Stimulated activated effector memory CD8-positive, alpha-beta T cell treated with anti-CD3 and anti-CD28 coated beads, Interleukin-12 subunit alpha, Interleukin-12 subunit beta, amount 100 ng/mL, for 72 hours (primary cell): ENCODE data around the gene ECT2L.

Experiments
- ATAC-seq: fragments of 150-1000 bp; cut with Tn5 transposase; 2 replicates; pipeline ENCODE4 v1.10.0; 2021
- DNase-seq, 2 donors: peaks; one replicate each; pipeline ENCODE4 v3.0.0; 2021 to 2022; ENCODE audit warnings: low spot score in 2 of 2
- H3K27ac Mint-ChIP-seq: one replicate; pipeline ENCODE4 v1.8.0; 2022; ENCODE audit warnings: mild to moderate bottlenecking, mixed read lengths
- H3K36me3 Mint-ChIP-seq: one replicate; pipeline ENCODE4 v1.8.0; 2022; ENCODE audit warnings: mild to moderate bottlenecking, mixed read lengths
- H3K4me1 Mint-ChIP-seq: one replicate; pipeline ENCODE4 v1.8.0; 2022; ENCODE audit warnings: mixed read lengths
- H3K4me3 Mint-ChIP-seq: one replicate; pipeline ENCODE4 v1.8.0; 2022; ENCODE audit warnings: mild to moderate bottlenecking, mixed read lengths
- H3K9me3 Mint-ChIP-seq: one replicate; pipeline ENCODE4 v1.8.0; 2022; ENCODE audit warnings: mixed read lengths

ECT2L gene

DNA sequence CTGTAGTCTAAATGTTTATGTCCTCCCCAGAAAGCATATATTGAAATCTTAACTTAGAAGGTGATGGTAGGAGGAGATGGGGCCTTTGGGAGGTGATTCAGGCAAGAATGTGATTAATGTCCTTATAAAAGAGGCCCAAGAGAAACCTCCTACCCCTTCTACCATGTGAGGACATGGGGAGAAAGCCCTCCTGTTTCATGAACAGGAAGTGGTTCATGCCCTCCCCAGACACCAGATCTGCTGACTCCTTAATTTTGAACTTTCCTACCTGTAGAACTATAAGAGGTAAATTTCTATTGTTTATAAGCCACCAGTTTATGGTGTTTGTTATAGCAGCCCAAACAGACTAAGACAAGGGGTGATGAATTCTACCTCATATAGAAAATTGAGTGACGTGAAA, 8.7 kb upstream of the ECT2L start:
- Mint-ChIP-seq H3K9me3 (no peaks in the 10 kb centered on the region), H3K4me1 (no peaks in the 10 kb centered on the region), H3K27ac (peak overlapping the region; percentile 73), H3K4me3 (no peak overlapping the region), H3K36me3 (peaks cover 81% of the 10 kb centered on the region)
- DNase-seq (no peak), ATAC-seq (peak; percentile 55)

DNA sequence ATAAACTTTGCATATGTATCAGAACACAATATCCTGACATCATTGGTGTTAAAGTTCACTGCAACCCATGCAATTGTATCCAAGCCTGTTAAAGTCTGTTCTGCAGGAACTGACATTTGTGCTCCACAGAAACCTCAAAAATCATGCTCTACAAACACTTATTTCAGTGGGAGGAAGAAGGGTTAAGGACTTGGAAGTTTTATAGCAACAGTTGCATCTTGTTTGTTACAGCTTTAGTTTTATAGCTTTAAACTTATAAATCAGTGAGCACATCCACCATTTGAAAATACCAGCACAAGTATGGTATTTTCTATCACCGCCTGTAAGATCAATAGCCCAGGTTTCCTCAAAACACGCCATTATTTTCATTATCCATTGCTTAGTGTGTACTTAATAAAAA, 884 bp downstream of the ECT2L start:
- H3K27ac Mint-ChIP-seq, result no peak overlapping the region
- H3K9me3 Mint-ChIP-seq, result no peaks in the 10 kb centered on the region
- no peak for ATAC-seq
- H3K4me1 Mint-ChIP-seq, result no peaks in the 10 kb centered on the region
- DNase-seq, result no peak
- H3K36me3 Mint-ChIP-seq, result peaks cover 18% of the 10 kb centered on the region
- no peak overlapping the region for H3K4me3 Mint-ChIP-seq

DNA sequence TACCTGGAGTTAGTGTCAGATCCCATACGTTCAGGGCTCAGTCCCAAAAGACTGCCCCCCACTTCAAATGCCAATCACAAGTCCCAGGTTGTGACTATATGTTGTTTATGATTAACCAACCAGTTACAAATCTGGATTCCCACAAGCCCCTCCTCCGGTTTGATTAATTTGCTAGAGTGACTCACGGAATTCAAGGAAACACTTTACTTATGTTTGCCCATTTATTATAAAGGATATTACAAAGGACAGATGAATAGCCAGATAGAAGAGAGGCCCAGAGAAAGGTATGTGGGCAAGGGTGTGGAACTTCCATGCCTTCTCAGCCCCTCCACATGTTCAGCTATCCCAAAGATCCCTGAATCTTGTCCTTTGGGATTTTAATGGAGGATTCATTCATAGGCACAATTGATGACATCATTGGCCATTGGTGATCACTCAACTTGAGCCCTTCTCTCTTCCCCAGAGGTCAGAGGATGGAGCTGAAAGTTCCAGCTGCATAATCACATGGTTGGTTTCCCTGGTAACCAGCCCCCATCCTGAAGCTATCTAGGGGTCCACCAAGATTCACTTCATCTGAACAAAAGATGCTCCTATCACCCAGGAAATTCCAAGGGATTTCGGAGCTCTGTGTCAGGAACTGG, 2.0 kb downstream of the ECT2L start:
- H3K9me3 Mint-ChIP-seq, result no peaks in the 10 kb centered on the region
- H3K27ac Mint-ChIP-seq, result no peak overlapping the region
- H3K4me3 Mint-ChIP-seq, result no peak overlapping the region
- no peaks in the 10 kb centered on the region for H3K4me1 Mint-ChIP-seq
- DNase-seq (no peak), ATAC-seq (no peak)
- peaks cover 7% of the 10 kb centered on the region for H3K36me3 Mint-ChIP-seq

DNA sequence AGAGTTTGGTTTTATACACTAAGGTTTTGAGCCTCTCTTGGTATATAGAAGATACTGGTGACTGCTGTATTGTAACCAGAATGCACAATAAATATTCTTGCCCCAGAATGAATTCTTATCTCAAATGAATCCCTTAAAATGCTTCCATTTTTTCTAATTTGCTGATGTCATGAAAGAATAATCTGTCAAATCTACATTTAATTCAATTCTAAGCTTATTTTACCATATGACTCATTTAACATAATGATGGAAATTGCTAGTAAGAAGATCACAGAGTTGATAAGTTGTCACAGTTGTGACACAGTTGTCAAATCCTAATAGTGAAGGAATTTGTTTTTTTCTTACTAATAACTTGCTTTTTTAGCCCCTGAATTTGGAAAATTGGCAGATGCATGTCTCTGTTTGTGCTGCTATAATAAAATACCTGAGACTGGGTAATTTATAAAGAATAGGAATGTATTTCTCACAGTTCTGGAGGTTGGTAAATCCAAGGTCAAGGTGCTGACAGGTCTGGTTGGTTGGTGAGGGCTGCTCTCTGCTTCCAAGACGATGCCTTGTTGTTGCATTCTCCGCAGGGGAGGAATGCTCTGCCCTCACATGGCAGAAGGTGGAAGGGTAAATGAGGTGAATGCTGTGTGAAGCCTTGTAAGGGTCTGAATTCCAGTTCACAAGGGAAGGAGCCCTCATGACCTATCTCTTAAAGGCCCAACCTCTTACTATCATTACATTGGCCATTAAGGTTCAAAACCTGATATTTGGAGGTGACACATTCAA, 4.7 kb downstream of the ECT2L start:
- Mint-ChIP-seq H3K4me1 (no peaks in the 10 kb centered on the region), H3K27ac (no peak overlapping the region), H3K4me3 (no peak overlapping the region), H3K9me3 (no peaks in the 10 kb centered on the region), H3K36me3 (no peaks in the 10 kb centered on the region)
- DNase-seq, result no peak
- ATAC-seq, result no peak

DNA sequence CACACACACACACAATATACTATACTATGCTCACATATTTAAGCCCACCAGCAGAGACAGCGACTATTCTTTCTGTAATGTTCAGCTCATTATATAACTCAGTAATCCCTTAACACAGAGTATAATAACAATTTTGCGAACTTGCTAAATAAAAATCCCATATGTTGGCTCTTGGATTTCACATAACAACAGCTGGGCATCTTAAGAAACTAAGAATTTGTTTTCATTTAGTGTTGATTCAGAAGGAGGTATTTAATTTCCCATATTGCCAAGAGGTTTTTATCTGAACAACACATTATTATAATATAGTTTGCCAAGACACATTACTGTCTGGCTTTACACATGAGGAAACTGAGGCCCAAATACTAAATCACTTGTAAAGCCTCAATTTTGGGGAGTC, 7.4 kb downstream of the ECT2L start:
- no peak overlapping the region for H3K4me3 Mint-ChIP-seq
- no peak overlapping the region for H3K27ac Mint-ChIP-seq
- H3K9me3 Mint-ChIP-seq, result no peaks in the 10 kb centered on the region
- ATAC-seq (no peak), DNase-seq (no peak)
- no peaks in the 10 kb centered on the region for H3K36me3 Mint-ChIP-seq
- H3K4me1 Mint-ChIP-seq, result no peaks in the 10 kb centered on the region

DNA sequence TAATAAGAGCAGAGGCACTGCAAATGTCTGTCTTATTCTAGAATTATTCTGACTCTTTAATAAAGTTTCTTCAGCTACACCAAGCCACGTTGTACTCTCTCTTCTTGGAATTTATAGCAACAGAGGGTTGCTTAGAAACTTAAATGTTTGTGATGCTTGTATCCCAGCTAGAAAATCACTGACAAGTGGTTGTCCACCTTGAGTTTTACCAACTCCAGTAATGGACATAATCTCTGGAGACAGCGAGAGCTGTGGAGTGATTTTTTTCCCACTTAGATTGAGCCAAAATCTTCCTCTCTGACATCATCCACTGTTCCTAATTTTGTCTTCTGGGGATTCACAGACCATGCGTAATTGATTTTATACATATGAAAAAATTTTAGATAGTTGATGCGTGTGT, 8.0 kb downstream of the ECT2L start:
- no peaks in the 10 kb centered on the region for H3K9me3 Mint-ChIP-seq

DNA sequence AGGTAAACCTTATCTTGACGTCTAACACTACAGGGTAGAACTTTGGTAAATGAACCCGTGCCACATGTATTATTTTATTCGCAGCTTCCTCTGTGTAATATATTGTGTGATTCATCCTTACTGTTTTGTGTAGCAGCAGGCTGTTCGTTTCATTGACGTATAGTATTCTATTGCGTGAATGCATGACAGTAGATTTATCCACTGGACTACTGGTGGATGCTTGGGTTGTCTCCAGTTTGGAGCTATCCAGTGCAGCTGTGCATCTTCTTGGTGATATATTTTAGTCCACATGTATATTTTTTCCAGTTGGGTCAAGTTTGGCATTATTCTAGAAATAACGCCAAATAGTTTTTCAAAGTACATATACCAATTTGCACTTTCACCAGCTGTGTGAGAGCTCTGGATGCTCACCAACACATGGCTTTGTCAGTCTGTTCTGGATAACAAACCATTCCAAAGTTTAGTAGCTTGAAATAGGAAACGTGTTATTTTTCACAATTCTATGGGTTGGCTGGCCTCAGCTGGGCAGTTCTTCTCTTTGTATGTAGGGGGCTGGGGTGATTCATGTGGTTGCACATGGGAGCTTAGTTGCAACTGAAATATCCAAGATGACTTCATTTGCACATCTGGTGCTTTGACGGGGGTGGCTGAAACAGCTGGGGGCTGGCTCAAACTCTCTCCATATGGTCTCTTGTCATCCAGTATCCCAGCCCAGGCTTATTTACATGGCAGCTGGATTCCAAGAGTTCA, 9.3 kb downstream of the ECT2L start:
- Mint-ChIP-seq H3K27ac (no peak overlapping the region), H3K4me1 (no peaks in the 10 kb centered on the region), H3K4me3 (no peak overlapping the region), H3K36me3 (no peaks in the 10 kb centered on the region), H3K9me3 (no peaks in the 10 kb centered on the region)
- ATAC-seq (no peak), DNase-seq (no peak)

More for the DNA sequence above, 8.0 kb downstream of the ECT2L start:
- Mint-ChIP-seq H3K36me3 (no peaks in the 10 kb centered on the region), H3K4me3 (no peak overlapping the region), H3K4me1 (no peaks in the 10 kb centered on the region), H3K27ac (no peak overlapping the region)
- ATAC-seq (no peak), DNase-seq (no peak)

DNA sequence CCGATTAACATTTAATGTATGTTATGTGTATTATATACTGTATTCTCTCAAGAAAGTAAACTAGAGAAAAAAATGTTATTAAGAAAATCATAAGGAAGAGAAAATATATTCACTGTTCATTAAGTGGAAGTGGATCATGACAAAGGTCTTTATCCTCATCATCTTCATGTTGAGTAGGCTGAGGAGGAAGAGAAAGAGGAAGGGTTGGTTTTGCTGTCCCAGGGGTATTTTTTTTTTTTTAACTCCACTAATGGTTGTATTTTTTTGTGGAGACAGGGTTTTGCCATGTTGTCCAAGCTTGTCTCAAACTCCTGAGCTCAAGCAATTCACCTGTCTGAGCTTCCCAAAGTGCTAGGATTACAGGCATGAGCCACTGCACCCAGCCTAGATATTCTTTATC, 11.0 kb downstream of the ECT2L start:
- ATAC-seq, result no peak

DNA sequence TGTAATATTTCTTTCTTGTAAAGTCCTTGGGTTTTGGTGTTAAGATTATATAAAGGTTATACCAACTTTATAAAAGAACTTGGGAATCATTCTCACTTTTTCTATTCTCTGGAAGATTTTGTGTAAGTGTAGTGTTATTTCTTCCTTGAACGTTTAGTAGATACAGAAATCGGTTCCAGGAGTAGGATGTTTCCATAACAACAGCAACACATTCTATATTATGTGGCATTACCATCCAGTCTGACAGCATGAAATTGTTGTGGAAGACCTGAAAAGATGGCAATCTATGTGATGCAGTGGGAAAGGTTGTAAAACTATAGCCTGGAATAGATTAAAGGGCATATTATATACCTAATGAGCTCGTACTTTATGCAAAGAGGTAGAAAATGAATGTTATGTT, 13.8 kb downstream of the ECT2L start:
- ATAC-seq (no peak), DNase-seq (no peak)
- Mint-ChIP-seq H3K4me1 (no peaks in the 10 kb centered on the region), H3K9me3 (no peaks in the 10 kb centered on the region), H3K36me3 (no peaks in the 10 kb centered on the region), H3K27ac (no peak overlapping the region), H3K4me3 (no peak overlapping the region)

More for the DNA sequence above, 11.0 kb downstream of the ECT2L start:
- no peak overlapping the region for H3K4me3 Mint-ChIP-seq
- H3K27ac Mint-ChIP-seq, result no peak overlapping the region
- DNase-seq, result no peak
- H3K9me3 Mint-ChIP-seq, result no peaks in the 10 kb centered on the region
- H3K4me1 Mint-ChIP-seq, result no peaks in the 10 kb centered on the region
- no peaks in the 10 kb centered on the region for H3K36me3 Mint-ChIP-seq

DNA sequence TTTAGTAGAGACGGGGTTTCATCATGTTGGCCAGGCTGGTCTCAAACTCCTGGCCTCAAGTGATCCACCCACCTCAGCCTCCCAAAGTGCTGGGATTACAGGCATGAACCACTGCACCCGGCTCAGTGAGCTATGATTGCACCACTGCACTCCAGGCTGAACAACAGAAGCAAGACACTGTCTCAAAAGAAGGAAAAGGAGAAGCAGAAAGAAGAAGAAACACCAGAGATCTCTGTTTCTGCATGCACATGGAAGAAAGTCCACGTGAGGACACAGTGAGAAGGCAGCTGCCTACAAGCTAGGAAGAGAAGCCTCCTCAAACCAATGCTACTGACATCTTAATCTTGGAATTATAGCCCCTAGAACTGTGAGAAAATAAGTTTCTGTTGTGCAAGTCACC, 16.0 kb downstream of the ECT2L start:
- no peak overlapping the region for H3K27ac Mint-ChIP-seq
- DNase-seq, result no peak
- H3K4me3 Mint-ChIP-seq, result no peak overlapping the region
- H3K9me3 Mint-ChIP-seq, result no peaks in the 10 kb centered on the region
- H3K36me3 Mint-ChIP-seq, result no peaks in the 10 kb centered on the region
- no peak for ATAC-seq
- H3K4me1 Mint-ChIP-seq, result no peaks in the 10 kb centered on the region

DNA sequence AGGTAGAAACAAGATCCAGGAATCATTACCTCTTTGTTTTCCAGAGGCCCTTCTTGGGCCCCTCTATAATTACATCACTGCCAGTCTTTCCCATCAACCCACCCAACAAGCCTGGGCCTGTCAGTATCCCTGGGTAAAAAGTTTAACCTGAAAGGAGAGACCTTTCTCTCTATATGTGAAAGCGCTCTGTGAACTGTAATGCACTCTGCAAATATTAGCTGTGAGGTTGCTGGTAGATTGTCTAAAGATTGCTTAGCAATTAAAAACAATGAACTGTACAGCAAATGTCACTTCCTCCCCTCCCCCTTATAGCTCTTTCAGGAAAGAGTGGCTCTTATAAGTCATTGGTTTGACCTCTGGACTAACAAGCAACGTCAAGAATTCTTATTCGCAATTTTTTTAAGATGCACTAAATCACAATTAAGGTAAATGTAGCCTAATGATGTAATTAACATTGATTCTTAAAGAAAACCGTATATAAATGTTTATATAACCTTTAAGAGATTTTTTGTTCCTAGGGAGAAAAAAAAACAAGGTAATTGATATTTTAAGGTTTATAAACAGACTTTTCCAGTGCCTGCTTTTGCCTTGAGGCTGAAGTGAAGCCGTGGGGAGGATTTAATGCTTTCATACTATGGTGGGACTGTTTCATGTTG, 18.4 kb downstream of the ECT2L start:
- Mint-ChIP-seq H3K9me3 (no peaks in the 10 kb centered on the region), H3K4me1 (peaks cover 18% of the 10 kb centered on the region), H3K4me3 (no peak overlapping the region), H3K27ac (no peak overlapping the region), H3K36me3 (peaks cover 11% of the 10 kb centered on the region)
- no peak for ATAC-seq
- DNase-seq, result no peak

DNA sequence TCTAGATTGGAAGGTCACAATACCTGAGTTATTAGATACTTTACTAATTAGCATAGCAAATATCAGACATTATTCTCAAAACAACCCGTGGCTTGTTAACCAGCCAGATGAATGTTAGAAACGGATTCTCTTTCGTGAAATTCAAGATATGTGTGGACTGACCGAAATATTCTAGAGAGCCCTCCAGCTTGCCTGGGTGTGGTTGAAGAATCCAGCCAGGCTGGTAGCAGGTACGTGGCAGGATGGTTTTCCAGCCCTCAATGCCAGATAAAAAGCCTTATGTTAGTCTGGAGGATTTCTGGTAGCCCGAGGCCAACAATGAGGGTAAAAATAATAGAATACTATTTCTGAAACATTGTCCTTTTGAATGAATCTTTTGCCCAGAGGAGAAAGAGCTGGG, 19.3 kb downstream of the ECT2L start:
- H3K4me1 Mint-ChIP-seq, result peaks cover 21% of the 10 kb centered on the region
- no peak overlapping the region for H3K27ac Mint-ChIP-seq
- DNase-seq (no peak), ATAC-seq (no peak)
- H3K4me3 Mint-ChIP-seq, result no peak overlapping the region
- H3K36me3 Mint-ChIP-seq, result peaks cover 11% of the 10 kb centered on the region
- no peaks in the 10 kb centered on the region for H3K9me3 Mint-ChIP-seq

DNA sequence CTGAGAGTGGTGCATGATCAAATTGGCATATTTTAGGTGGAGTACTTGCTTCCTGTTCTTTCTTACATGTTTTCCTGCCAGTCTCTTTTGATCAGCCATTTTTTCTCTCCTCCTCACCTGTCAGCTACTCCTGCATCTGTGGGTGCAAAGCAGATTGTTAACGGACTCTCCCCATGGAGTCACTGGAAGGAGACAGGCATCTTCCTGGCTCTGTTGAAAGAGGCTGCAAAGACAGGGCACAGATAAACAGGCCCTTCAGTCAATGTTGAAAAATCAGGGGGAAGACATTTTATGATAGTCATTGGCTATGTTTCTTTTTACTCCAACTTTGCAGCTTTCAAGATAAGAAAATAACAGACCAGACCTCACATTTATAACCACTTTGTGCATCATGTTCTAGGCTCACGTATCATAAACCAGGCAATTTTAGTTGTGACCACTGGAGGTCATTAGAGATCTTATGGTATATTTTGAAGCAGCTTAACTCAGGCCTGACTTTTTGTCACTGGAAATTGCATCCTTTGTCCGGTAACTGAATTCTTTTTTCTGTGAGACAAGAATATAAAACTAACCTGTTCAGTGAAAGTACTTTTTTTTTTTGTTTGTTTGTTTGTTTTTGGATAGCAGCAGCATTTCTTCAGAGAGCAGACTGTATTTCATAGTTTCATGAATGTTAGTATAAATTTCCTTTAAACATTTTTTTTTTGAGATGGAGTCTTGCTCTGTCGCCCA, 20.1 kb downstream of the ECT2L start:
- no peaks in the 10 kb centered on the region for H3K9me3 Mint-ChIP-seq
- peak; percentile 66 for ATAC-seq
- H3K36me3 Mint-ChIP-seq, result peaks cover 11% of the 10 kb centered on the region
- no peak overlapping the region for H3K4me3 Mint-ChIP-seq
- H3K4me1 Mint-ChIP-seq, result peaks cover 21% of the 10 kb centered on the region
- DNase-seq, result no peak
- H3K27ac Mint-ChIP-seq, result no peak overlapping the region

DNA sequence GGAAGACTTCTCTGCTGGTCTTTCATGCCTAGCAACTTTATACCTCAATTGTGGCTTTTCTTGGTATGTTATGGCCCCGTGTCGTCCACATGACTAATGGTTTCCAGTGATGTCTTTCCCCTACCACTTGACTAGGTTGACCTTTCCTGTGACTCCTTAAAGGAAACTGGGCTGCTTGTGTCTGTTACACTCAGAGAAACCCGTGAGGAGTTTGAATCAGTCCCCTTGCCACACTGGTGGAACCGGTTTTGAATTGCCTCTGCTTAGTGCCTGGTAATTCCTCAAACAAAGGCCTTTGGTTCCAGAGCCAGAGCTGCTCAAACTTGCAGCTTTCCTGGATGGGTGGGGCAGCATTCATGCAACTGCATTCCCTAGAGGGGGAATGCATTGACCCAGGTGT, 21.9 kb downstream of the ECT2L start:
- Mint-ChIP-seq H3K4me1 (peaks cover 21% of the 10 kb centered on the region), H3K27ac (peak overlapping the region; percentile 87), H3K36me3 (peaks cover 11% of the 10 kb centered on the region), H3K9me3 (no peaks in the 10 kb centered on the region), H3K4me3 (peak overlapping the region; percentile 31)
- DNase-seq (peak in 1 of 2 donors; percentile 55), ATAC-seq (peak; percentile 88)
